NCI-H187 treated with DMSO at 0.1 percent for 48 hours (cell line): ENCODE data around the gene ANO9.
"Not testable (repeated sequence)": the region's sequence is repeated elsewhere in the genome, so short reads cannot be mapped to it uniquely, and the experiment has no call there.

ENCODE experiments used
- DNase-seq: peaks from one replicate; lab custom pipeline; 2025; lab: John Stamatoyannopoulos, UW

The ANO9 gene

GRCh38 chr11:469684-470560 lies 28.1 kb upstream of the ANO9 start:
- no peak for DNase-seq

GRCh38 chr11:469026-469683 lies 27.3 kb upstream of the ANO9 start:
- not testable (repeated sequence) for DNase-seq

DNA sequence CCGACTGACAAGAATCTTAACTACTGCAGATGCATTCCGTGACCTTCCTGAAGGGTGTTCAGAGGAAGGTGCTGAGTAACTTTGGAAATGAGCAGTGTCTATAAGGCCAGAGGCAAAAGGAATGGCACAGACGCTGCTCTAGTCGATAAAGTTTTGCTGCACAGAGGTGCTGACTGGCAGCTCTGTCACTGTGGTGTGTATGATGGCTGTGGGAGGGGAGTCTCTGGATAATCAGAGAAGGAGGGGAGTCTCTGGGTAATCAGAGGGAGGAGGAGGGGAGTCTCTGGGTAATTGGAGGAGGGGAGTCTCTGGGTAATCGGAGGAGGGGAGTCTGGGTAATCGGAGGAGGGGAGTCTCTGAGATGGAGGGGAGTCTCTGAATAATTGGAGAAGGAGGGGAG lies 26.7 kb upstream of the ANO9 start:
- no peak for DNase-seq

DNA sequence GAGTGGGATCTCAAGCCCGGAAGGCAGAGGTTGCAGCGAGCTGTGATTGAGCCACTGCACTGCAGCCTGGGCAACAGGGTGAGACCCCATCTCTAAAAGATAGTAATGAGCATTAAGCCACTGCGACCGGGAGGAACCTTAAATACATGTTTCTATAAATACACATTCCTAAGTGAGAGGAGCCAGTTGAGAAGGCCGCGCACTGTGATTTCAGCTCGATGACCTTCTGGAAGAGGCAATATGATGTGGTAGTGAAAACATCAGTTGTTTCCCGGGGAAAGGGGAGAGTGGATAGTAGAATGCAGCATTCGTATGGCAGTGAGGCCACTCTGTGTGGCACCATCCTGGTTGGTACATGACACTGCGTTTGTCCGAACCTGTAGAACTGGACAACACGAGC lies 26.2 kb upstream of the ANO9 start:
- DNase-seq, result no peak

GRCh38 chr11:465896-466530 lies 24.2 kb upstream of the ANO9 start:
- DNase-seq, result no peak

DNA sequence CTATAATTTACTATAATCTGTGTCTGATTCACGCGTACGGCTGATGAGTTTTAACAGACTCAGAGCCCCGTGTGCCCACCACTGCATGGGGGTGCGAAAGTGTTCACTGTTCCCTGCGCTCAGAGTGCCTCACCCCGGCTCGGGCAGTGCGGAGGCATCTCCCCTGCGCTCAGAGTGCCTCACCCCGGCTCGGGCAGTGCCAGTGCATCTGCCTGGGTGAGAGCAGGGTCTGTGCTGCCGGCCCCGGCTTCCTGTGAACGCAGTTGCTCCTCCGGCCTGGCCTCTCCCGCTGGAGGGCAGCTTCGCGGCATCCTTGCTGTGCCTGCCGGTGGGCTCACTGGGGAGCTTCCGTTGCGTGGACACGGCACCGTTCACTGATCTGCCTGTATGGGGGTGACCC lies 22.5 kb upstream of the ANO9 start:
- no peak for DNase-seq

DNA sequence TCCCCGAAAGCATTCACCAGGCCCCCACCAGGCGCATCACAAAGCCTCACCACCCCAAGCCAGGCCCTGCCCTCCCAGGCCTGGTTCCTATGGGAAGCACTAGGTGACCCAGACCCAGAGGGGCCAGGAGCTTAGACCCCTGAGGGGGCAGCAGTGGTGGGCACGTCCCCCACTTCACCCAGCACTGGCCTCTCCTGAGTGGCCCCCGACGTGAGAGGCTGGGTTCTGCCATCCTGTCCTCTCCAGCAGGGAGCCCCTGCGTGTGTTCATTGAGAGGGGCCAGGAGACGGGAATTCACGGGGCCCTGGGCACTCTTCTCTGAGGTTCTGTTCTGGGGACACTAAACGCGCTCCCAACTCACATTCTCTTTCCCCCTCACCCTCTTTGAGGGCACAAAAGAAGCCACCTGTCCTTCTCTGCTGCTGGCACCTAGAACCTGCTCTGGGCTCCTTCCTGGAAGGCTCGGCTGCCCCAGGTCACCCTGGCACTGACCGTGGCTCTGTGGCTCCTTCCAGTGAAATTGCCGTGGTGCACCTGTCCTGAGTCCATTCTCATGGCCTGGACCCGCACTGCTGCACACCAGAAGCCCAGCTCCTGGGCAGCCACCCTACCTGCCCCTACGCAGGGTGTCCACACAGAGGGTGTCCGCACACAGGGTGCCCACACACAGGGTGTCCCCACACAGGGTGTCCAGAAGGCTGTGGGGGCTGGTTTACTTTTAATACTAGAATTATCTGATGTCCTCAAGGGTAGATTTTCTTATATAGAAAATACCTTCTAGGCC lies 20.5 kb upstream of the ANO9 start:
- DNase-seq, result no peak

DNA sequence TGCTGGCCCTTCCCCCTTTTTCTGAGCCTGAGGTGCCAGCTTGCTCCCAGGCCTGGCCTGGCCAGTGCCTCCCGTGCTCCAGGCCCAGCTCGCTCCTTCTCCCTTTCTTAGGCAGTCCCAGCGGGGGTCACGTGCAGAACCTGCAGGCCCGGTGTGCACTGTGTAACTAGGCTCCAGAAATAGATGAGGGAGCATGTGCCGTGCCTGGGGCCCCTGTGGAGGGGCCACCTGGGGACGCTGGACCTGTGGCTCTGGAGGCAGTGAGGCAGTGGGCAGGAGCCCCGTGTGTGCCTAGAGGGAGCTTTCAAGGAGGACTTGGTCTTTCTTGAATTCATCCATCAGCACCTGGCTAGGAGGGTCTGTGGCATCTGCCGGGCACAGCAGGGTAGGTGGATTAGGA lies 19.8 kb upstream of the ANO9 start:
- DNase-seq, result no peak

DNA sequence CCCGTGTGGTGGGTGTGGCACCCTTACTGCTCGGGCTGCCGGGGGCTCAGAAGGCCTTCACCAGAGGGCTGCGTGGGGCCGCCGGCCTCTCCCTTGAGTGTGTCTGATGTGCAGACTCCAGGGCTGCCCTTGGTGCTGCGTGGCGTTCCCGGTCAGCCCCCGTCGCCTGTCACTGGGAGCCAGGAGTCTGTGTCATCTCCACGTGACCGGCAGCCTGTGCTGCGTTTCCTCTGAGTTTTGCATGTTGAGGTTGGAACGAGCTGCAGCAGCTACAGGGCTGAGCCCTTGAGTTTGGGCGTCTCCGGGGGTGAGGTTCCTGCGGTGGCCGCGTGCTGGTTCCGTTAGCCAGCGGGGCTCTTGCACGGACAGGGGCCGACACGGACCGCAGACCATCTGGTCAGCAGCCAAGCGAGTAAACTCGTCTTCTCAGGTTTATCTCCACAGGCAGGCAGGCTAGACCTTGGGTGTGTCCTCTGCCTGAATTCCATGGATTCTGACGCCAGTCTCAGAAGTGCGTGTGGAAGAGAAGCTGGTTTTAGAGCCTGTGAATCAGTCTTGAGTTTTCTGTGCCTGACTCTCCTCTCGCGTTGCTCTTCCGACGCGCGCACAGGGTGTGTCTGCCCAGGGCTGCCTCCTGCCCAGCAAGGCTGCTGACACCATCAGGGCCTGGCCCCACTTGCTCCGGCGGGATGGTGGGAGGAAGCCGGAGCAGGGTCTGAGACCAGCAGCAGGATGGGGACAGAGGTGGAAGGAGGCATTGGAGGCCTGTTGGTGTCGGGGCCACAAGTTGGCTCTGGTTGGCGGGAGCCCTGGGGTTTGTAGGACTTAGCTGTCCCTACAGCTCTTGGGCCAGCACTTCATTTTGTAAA lies 18.8 kb upstream of the ANO9 start:
- no peak for DNase-seq

DNA sequence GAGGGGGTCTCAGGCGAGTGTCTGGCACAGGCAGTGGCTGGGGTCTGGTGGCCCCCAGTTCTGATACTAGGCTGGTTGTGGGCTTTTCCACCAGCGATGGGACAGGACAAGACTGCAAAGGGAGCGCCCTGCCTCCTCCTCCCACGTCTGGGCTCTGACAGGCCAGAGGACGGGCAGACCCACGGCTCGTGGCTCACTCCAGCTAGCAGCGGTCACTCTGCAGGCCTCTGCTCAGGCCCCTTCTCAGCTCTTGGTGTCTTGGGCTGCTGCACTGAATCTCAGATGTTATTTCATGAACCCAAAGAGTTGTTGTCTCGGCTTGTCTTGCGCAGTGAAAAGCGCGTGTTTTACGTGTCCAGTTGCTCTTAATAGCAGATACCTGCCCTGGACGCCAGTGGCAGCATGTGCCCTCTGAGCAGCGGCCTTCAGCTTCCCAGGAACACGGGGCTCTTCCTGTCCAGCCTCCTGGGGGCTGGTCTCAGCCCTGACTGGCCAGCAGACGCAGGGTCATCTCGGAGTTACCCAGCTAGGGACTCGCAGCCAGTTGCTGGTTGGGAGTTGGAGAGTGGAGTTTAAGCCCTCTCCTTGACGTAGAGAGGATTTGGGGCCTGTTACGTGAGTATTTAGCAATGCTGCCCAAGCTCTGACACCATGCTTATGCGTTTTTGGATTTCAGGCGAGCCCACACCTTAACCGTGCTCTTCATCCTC lies 17.9 kb upstream of the ANO9 start:
- no peak for DNase-seq

GRCh38 chr11:457111-457760 lies 15.4 kb upstream of the ANO9 start:
- DNase-seq, result no peak

DNA sequence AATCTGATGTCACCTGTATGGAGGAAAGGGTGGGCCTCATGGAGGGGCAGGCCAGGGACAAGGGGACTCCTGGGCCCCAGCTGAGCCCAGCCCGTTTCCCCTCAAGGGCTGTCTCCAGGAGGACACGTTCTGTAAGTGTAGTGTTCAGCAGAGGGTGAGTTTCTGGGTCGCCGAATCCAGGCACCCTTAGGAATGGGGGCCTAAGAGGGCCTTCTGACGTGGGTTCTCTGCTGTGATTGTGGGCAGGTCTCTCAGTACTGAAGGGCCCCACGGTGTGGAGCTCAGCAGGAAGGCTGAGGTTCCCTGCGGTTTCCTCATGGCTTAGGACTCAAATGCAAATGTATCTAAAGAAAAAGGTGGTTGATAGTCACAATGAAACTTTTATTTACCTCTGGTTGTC lies 14.7 kb upstream of the ANO9 start:
- DNase-seq, result no peak

- no peak for DNase-seq
These were observed 13.8 kb upstream of the ANO9 start for GRCh38 chr11:455566-456147.

GRCh38 chr11:454801-455565 lies 13.2 kb upstream of the ANO9 start:
- no peak for DNase-seq

- DNase-seq, result no peak
These were observed 12.2 kb upstream of the ANO9 start for GRCh38 chr11:454043-454442.

- no peak for DNase-seq
These were observed 11.8 kb upstream of the ANO9 start for GRCh38 chr11:453564-453963.

- no peak for DNase-seq
These were observed 11.2 kb upstream of the ANO9 start for GRCh38 chr11:452916-453527.

DNA sequence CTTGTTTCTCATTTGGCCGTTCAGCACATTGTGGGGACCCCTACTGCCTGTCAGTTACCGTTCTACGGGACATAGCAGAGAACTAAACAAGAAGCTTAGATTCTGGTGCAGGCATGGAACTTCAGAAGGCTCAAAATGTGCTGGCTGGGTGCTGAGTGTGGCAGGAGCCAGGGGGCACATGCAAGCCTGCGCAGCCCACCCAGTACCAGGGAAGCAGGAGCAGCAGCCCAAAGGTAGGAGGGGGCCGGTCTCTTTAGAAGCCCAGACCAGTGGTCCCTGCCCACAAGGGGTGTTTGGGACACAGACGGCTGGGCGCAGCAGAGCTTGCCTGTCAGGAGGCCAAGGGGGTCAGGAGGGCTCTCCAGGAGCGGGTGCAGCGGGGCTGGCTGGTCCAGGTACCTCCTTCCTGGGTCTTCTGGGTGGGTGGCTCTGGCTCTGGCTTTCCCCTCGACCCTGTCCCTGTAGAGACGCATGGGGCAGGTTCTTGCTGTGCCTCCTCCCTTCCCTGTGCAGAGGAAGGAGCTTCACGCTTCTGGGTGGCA lies 10.5 kb upstream of the ANO9 start:
- DNase-seq, result no peak
